Activated CD4-positive, alpha-beta T cell treated with anti-CD3 and anti-CD28 coated beads for 1 hour (primary cell): ENCODE measurements around the gene RASSF1.
A peak's percentile ranks its signal among the peaks of the same experiment; 100 is the strongest.

Experiments used
- DNase-seq: peaks from one replicate; pipeline ENCODE4 v3.0.0-alpha.2; 2020

The RASSF1 gene

DNA sequence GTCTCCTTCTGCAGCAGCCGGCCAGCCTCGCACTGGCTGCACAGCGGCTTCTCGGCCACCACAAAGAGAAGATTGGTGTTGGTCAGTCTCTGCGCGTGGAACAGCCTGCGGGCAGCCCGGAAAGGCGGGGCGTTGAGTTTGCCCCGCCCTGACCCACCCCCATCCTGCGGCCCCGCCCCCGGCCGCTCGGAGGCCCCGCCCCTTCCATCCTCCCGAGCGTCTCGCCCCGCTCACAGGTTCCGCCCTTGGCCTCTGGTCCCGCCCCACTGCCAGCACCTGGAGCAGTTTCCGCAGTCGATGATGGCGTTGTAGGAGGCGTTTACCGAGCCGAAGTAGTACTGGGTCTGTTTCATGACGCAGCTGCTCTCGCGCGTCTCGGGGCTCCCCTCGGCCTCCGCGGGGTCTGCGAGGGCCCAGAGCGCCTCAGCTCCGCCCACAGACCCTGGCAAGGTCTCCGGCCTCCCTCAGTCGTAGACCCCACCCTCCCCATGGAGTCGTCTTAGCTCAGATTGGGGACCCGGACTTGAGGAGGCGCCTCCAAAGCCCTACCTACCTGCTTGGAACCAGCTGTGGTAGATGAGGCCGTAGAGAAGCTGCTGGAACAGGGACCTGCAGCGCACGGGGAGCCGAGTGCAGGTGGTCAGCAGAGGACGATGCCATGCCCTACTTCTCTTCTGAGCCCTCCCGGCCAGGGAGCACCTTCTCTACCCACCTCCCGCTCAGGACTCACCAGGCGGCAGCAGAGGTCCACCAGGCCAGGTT lies 24.6 kb upstream of the RASSF1 start:
- DNase-seq, result peak; percentile 90

DNA sequence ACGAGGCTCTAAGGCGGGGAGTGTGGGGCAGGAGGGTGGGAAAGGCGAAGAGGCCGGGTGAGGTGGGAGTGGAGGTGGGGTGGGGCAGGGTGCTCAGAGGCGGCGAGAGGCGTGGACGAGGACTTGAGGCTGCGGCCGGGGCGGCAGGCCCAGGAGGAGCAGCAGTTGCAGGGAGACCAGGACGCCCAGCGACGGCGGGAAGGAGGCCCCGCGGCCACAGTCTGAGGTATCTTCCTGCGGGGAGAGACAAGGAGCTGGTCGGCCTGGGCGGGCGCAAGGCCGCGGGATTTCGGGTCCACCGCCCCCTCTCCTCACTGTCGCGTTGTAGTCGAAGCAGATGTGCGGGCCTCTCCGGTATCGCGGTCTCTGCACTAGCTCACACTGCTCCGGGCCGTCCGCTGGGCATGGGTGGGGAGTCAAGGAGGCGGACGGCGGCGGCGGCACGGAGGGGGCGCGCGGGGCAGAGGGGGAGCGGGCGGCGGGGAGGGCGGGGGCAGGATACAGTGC lies 24.0 kb upstream of the RASSF1 start:
- DNase-seq, result no peak

DNA sequence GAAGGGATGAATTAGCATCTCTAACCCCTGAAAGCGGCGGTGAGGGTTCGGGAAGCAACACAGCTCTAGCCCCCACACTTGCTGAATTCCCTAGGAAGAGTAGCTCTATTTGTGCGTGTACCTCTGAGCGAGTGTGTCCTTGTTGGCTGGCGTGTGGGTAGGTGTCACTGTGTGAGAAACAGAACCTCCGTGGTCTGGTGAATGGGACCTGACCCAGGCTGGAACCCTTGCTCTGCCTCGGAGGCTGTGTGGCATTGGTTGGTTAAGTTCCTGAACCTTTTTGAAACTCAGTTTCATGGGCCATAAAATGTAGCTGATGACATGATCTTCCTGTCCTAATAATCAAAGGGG lies 19.1 kb upstream of the RASSF1 start:
- no peak for DNase-seq

DNA sequence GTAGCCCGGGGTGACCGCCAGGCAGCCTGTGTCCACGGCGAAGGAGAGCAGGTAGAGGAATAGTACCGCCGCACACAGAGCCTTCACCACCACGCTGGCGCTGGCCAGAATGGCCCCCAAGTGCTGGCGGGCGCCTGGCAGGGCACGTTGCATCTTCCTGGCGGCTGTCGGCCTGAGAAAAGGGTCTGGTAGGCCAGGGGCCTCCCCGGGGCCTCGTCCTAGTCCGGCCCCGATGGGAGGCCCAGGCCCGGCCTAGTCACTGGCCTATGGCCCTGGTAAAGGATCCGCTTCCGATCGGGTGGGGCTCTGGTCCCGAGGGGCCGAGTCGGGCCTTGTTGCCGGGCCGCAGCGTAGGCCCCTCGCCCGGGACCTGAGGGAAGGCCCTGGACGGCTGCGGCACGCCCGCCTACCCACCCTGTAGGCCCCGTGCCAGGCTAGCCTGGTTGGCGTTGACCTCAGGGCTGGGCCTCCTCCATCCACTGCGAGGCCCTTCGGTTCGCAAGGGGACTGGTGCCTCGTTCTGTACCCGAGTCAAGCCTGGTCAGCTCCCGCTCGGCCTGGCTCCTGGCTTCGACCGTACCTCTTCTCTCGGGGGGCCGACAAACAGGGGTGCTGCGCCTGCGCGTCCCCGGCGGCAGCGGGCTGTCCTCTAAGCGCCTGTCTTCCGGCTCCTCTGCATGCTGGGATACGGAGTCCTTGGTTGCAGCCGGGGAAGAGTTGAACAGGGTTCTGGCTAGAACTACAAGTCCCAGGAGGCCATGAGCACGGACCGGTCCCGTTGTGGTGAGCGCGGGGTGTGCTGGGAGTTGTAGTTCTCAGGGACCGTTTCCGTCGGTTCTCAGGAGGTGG lies 18.5 kb upstream of the RASSF1 start, which contains the start of gene TMEM115:
Gene TMEM115 (minus strand): TSS at position 611 of the 849 bp plus-strand sequence. CDS start 458 bp downstream, at position 153.
- peak; percentile 91 for DNase-seq

DNA sequence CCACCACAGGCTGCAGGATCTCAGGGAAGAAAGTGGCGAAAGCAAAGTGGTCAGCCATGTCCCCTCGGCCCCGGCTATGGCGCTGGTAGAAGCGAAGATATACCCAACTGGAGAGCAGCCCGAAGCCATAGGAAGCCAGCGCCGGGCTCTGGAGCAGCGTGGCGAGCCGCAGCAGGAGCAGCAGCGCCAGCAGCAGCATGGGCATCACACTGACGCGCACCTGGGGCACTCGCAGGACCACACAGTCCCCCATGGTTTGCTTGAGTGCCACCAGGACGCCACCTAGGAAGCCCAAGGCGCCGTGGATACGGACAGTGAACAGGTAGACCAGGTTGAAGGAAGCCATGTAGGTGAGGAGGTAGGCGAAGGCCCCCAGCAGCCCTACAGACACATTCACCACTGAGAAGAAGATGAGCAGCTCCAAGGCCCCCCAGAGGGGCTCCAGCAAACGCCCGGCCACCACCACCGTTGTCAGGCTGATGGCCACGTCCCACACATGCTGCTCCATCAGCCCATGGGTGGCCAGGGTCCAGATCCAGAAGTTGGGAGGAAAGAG lies 17.8 kb upstream of the RASSF1 start:
- DNase-seq, result no peak

DNA sequence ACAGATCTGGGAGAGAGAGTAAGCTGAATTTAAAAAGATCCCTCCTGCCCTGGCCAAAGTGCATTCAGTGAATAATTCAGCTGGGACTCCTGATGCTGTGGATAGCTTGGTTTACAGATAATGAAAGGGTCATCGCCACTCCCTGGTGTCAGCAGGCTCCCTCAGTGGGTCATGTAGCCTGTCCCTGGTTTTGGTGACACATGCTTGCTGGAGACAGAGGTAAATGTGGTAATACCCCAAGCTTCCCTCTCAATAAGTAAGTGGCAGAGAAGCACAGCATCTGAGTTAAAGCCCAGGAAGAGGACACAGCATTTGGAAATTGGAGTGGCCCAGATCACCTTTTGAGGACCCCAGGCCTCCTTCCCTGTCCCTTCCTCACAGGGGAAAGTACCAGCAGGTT lies 16.8 kb upstream of the RASSF1 start:
- no peak for DNase-seq

DNA sequence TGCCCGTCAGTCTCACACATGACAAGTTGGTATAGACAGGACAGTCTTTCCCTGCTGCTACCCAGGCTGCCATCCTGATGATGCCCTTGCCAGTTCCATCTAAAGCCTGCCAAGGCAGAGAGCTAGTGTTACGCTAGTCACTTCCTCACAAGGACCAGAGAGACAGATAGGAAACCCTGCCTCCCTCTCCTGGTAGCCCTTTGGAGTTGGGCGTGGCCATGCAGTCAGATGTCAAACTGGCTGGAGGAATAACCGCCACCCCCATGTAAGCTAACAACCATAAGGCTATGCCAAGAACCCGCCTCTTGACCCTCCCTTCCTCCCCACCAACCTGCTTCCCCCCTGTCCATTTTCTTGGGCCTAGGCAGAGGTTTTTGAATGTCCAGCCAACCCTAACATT lies 15.9 kb upstream of the RASSF1 start:
- no peak for DNase-seq

DNA sequence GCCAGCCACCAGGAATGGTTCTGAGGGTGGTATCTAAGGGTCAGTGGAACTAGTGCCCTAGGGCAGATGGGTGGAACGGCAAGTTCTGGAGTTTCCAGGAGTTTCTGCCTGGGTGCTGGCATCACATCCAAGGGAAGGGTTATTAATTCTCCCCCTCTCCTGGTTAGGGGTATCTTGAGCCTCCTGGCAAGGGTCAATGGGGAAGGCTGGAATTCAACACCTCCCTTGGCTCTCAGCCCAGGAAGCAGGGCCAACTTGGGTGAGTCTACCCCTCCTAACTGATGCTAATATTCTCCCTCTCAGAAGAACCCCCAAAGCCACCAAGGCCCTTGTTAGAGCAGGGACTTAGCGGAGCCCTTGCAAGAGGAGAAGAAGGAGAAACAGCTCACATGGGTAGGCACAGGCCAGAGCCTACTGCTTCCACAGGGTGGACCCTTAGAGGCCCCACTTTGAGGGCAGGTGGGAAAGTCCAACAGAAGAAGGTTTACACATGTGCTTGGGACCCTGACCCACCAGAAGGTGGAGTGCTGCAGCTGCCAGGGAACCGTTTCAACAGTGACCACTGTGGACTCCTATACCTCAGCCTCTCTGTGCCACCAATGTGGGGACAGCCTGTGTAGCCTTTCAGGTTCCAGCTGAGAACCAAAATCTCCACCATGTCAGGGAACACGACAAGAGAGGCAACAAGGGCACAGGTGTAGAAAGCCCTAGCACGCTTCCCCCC lies 15.4 kb upstream of the RASSF1 start:
- no peak for DNase-seq

DNA sequence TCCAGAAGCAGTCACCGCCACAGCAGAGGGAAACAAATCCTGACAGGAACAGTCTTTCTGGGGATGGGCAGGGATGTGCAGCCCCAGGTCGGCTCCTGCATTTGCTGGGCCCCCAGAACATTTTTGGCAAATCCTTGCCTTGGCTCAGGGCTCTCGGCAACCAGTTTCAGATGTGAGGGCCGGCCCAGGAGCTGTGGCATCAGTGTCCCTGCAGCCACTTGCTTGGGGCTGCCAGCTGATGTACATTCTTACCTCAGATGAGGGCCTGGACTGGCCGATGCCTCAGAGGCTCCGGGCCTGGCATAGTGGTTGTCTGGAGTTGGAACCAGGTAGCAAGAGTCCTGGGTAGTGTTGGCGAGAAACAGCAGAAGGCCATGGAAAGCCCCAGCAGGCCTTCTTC lies 14.2 kb upstream of the RASSF1 start:
- no peak for DNase-seq

DNA sequence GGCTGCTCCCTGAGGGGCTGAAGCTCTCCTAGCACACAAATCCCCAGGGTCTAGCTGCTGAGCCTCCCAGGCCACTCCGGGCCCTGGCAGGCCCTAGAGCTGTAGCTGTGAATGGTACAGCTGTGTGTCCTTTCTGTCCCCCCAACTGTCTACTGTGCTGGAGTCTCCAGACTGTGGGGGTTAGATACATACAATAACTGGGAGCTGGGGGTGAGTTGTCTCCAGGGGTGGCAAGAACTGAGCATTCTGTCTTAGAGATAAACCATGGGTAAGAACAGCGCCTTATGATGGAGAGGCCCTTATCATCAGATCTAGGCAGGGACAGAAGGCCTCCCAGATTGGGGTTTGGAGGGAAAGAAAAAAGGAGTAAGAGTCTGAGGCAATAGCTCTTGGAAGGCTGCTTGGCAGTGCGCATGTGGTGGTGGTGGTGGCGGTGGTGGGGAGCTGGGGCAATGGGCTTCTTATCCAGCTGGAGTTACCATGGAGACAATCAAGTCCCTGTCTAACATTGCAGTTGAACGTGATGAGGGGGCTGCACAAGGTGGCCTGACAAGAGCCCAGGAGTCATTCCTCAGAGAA lies 13.6 kb upstream of the RASSF1 start:
- DNase-seq, result no peak

DNA sequence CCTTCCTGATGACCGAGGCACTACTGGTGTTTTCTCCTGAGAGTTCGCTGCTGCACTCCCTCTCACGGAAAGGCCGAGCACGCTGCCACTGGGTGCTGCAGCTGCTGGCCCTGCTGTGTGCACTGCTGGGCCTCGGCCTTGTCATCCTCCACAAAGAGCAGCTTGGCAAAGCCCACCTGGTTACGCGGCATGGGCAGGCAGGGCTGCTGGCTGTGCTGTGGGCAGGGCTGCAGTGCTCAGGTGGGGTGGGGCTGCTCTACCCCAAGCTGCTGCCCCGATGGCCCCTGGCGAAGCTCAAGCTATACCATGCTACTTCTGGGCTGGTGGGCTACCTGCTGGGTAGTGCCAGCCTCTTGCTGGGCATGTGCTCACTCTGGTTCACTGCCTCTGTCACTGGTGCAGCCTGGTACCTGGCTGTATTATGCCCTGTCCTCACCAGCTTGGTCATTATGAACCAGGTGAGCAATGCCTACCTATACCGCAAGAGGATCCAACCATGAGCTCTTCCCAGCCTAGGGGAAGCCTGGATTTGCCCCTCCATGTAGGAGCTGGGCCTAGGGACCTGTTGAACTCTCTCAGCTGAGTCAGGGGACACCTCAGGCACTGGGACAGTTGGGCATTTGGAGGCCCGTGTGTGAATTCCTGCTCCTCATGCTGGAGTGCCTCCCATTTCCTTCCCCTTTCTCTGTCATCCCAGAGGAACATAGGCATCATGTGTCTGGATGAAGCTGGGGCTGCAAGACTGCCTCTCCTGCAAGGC lies 12.8 kb upstream of the RASSF1 start:
- DNase-seq, result no peak

DNA sequence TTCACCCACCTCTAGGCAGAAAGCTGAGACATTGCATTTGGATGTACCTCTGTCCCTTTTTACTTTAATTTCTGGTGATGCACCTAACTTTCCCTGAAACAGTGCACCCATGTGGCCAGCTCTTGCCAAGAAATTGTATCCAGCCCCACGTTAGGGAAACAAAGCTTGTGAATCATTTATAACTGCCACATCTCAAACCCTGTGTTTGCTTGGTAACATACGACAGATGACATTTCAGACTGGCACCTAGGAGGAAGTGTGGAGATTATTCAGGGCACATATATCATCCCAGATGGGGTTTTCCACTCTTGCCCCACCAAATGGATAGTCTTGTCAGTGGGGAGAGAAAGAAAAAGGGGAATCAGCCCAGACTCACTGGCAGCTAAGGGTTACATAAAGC lies 12.1 kb upstream of the RASSF1 start:
- no peak for DNase-seq

DNA sequence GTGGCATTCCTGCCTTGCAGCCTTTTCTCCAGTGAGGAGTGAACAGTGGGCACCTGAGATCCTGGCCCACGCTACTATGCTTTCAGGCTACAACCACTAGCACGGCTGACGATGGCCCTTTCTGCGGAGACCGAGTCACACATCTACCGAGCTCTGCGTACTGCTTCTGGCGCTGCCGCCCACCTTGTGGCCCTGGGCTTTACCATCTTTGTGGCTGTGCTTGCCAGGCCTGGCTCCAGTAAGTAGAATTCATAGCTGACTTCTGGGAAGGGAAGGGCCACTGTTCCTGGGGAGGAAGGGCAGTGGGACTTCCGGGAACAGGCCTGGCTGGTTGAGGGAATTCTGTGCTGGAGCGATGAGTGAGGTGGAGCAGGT lies 10.7 kb upstream of the RASSF1 start:
- DNase-seq, result no peak

DNA sequence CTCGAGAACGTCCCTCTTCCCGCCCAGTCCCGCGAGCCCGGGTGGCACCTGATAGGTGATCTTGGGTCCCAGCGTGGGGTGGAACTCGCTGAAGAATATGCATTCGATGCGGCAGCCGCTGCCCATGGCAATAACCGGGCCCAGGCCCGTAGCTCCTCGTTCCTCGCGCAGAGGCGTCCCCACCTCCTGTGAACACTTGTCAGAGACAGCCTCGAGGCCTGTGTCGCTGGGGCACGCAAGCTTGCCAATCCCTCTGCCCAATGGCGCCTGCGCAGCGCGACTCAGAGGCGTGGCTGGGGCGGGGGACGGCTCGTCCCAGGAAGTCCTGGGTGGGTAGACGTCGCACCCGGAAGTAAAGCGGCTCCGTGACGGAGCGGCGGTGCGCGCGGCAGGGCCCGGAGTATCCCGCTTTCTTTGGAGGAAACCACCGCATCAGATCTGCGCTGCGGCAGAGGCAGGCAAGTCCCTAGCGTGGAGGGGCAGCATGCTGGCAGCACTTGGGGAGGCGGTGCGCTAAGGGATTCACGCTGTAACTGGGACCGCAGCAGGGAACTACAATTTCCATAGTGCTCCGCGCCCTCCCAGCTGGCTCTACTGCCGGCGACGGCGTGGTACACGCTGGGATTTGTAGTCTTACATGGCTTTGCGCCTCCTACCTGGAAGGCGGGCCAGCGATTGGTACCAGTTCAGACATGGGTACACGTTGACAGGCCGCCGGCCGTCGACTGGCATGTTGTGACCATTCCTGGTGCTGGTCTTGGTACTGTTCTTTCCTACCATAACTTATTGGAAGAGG lies 10.1 kb upstream of the RASSF1 start, which contains the start of the genes CYB561D2 and NPRL2:
Gene CYB561D2 (plus strand): TSS at position 336 of the 796 bp plus-strand sequence. CDS start 572 bp downstream, outside the sequence.
Gene NPRL2 (minus strand): TSS at position 249 of the 796 bp plus-strand sequence. CDS start 123 bp downstream, at position 126.
- DNase-seq, result peak; percentile 99

DNA sequence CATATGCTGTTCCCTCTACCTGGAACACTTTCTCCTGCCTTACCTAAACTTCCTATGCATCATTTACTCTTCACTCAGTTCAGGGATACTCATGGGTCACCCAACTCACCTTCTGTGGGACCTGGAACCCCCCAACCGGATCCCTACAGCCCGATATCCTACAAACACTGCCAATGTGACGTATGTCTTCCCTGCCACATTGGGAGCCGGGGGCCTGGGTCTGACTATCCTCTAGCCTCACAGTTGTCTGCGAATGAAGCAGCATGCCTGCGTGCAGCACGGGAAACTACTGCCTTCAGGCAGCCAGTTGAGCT lies 9.5 kb upstream of the RASSF1 start:
- DNase-seq, result no peak

DNA sequence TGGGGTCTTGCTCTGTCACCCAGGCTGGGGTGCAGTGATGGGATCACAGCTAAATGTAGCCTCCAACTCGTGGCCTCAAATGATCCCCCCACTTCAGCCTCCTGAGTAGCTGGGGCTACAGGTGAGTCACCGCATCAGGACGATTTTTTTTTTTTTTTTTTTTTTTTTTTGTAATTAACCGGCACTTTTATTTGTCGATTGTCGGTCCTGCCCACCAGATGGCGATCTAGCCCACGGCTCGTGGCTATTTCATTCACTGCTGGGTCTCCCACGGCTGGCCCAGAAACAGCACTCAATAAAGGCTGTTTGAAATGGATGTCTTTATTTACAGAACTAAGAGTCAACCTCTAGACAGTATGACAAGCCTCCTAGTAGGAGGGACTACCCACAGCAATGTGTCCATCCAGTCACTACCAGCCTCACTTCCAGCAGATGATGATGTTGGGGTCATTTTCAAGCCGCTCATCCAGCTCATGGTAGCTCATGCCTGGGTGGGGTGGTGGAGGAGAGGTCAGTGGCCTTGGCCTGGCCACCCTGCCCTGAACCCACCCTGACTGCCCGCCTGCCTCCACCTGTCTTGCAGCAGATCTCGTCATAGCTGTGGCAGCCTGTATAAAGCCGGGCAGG lies 6.7 kb upstream of the RASSF1 start:
- DNase-seq, result peak; percentile 72

DNA sequence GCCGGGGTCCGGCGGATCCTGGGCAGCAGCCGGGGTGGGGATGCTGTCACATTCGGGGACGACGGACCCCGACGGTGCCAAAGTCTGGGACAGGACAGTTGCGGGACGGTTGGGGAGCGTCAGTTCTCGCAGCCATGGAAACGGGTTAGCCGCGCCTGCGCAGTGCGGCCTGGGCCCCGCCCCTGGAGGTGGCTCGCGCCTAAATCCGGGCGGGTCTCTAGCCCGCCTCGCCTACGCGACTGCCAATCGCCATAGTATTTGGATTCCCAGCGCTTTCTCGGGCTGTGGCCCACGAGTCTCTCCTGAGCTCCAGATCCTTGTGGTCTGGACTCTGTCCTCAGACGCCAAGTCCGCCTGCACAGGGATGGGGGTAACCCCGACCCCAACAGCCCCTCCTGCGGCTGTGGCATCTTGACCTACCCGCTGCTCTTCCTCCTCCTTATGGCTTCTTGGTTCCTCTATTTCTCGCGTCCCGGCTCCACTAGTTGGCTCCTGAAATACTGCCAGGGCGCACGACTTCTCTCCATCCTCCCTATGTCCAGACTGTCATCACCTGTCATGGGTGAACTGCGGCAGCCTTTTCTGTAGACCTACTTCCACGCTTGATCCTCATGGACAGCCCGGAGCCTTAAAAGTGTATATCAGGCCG lies 5.1 kb upstream of the RASSF1 start, which contains the start of gene ZMYND10:
Gene ZMYND10 (minus strand): TSS at position 147 of the 649 bp plus-strand sequence. CDS start 153 bp downstream, outside the sequence.
- DNase-seq, result peak; percentile 66

DNA sequence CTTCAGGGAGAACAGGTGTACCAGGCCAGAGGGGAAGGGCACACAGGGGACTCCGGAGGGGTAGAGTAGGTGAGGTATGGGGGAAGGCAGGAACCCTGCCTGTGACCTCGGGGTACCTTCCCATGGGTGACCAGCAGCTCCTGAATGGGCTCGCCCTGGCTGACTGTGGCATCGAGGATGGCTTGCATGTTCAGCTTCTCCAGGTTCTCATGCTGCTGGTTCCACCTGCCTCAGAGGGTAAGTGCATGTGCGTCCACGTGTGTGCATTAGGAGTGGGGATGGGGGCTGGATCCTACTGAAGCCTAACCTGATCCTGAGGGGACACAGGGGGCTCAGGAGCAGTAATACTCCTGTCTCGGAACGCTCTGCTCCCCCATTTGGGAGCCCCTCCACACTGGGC lies 4.4 kb upstream of the RASSF1 start:
- DNase-seq, result no peak

DNA sequence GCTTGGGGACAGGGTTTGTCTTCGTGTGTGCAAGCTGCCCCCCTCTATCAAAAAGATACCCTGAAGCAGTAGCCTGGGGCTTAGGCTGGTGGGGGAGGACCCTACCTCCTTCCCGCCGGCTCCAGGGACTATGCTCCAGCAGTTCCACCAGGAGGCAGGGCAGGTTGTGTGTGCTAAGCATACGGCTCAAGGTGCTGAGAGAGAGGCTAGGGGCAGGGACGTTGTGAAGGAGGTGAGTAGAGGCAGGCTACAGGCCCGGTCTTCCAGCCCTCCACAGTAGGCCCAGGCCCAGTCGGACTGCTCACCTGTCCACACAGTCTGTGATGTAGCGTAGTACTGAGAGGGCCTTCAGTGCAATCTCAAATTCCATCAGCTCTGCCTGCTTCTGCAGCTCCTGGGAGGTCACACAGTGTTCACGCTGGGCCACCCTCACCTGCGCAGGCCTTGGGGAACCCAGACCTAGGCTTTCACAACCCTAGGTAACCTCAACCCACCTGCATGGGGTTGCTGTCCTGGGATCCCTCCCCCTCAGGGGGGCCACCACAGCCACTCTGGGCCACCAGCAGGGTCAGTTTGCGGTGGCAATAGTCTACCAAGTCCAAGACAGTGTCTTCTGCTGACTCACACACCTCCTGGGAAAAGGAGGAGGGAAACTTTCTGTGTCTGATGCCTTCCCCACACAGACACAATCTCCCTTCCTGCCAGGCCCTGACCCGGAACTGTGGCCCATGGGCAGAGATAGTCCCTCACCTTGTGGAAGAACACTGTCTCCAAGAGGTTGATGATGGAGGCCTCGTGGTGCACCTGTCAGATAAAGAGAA lies 2.4 kb upstream of the RASSF1 start:
- no peak for DNase-seq
